ENCODE measurements around the gene TENM3.

Gene TENM3

DNA sequence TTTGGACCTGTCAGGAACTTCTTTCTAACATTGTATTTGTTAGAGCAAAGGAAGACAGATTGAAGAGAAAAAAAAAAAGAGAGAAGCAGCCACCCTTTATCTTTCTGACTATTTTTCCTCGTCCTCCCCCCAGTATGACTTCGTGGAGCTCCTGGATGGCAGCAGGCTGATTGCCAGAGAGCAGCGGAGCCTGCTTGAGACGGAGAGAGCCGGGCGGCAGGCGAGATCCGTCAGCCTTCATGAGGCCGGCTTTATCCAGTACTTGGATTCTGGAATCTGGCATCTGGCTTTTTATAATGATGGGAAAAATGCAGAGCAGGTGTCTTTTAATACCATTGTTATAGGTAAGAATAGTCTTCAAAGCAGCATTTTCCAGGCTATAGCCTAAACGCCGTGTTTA, 436.3 kb downstream of the TENM3 start:
- Histone ChIP-seq H3K27ac (no peak overlapping the region), H3K36me3 (ENCODE audit: insufficient read depth, low read length) (no peaks in the 10 kb centered on the region), H3K4me3 (no peak overlapping the region), H3K9me3 (ENCODE audit: low read depth, low read length) (no peaks in the 10 kb centered on the region), H3K9ac (ENCODE audit: insufficient read length) (no peak overlapping the region)
- no peak for DNase-seq (ENCODE audit: low read depth, low spot score)
- TF ChIP-seq EZH2 (IDR thresholded peaks at IDR 0.05) (no peak), POLR2AphosphoS5 (IDR thresholded peaks at IDR 0.05; ENCODE audit: borderline replicate concordance, low read depth, low read length) (no peak), FOXP2 (optimal IDR thresholded peaks at IDR 0.05; ENCODE audit: control extremely low read depth, extremely low read length, insufficient read depth) (no peak)

- H3K27ac ChIP-seq = no peak overlapping the region
- no peaks in the 10 kb centered on the region for H3K36me3 ChIP-seq (ENCODE audit: insufficient read depth, low read length)
- H3K9me3 ChIP-seq (ENCODE audit: low read depth, low read length) = no peaks in the 10 kb centered on the region
- H3K9ac ChIP-seq (ENCODE audit: insufficient read length) = no peak overlapping the region
- H3K4me3 ChIP-seq = no peak overlapping the region
- no peak for DNase-seq (ENCODE audit: low read depth, low spot score)
- TF ChIP-seq EZH2 (IDR thresholded peaks at IDR 0.05) (no peak), POLR2AphosphoS5 (IDR thresholded peaks at IDR 0.05; ENCODE audit: borderline replicate concordance, low read depth, low read length) (no peak), FOXP2 (optimal IDR thresholded peaks at IDR 0.05; ENCODE audit: control extremely low read depth, extremely low read length, insufficient read depth) (no peak)
Observed at GRCh38 chr4:182680234-182680653, 437.0 kb downstream of the TENM3 start.

DNA sequence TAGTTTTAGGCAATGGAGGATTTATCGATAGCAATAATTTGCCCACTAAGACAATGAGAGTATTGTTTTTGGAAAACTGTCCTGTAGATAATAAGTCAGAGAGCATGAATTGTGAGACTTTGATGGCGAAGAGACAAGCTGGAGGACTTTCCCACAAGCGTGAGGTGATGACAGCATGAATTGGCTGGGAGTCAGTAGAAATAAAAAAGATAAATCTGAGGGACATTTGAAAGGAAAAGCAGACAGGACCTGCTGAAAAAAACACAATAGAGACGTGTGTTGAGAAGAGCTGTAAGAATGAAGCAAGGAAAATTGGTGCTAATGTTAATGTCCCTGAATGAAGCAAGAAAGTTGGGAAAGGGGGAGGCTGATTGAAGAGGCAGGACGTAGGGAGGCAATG, 440.5 kb downstream of the TENM3 start:
- no peaks in the 10 kb centered on the region for H3K9me3 ChIP-seq (ENCODE audit: low read depth, low read length)
- no peak for TF ChIP-seq FOXP2 (optimal IDR thresholded peaks at IDR 0.05; ENCODE audit: control extremely low read depth, extremely low read length, insufficient read depth)
- no peak for TF ChIP-seq EZH2 (IDR thresholded peaks at IDR 0.05)
- TF ChIP-seq POLR2AphosphoS5 (IDR thresholded peaks at IDR 0.05; ENCODE audit: borderline replicate concordance, low read depth, low read length) = no peak
- DNase-seq (ENCODE audit: low read depth, low spot score) = no peak
- H3K4me3 ChIP-seq = no peak overlapping the region
- H3K36me3 ChIP-seq (ENCODE audit: insufficient read depth, low read length) = no peaks in the 10 kb centered on the region
- no peak overlapping the region for H3K27ac ChIP-seq
- H3K9ac ChIP-seq (ENCODE audit: insufficient read length) = no peak overlapping the region

DNA sequence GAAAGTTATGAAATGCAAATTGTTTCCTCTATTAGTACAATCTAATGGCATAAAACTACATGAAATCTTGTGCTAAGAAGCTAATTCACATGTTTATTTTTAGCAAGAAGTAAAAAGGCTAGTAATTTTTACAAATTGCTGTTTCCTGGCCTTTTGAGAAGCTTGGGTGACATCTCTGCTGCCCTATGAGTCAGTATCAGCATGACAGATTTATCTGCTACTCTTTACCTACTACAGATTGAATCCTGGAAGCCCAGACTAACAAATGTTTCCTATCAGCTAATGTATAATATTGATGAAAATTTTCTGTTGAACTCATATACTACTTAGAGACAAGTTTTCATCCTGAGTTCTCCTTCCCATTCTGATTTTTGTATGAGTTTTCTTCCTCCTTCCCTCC, 441.6 kb downstream of the TENM3 start:
- DNase-seq (ENCODE audit: low read depth, low spot score) = no peak

DNA sequence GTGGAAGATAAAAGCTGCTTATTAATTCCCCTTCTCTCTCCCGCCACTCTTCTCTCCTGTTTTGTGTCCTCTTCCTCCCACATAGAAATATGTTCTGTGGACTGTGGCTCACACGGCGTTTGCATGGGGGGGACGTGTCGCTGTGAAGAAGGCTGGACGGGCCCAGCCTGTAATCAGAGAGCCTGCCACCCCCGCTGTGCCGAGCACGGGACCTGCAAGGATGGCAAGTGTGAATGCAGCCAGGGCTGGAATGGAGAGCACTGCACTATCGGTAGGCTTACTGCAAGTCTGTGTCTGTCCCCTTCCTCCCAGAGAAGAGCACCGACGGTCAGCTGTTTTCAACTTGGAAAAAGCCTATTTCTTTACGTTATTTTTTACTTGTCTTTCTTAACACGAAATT, 444.9 kb downstream of the TENM3 start:
- DNase-seq (ENCODE audit: low read depth, low spot score) = no peak
- Histone ChIP-seq H3K36me3 (ENCODE audit: insufficient read depth, low read length) (no peaks in the 10 kb centered on the region), H3K9ac (ENCODE audit: insufficient read length) (no peak overlapping the region), H3K4me3 (no peak overlapping the region), H3K27ac (no peak overlapping the region), H3K9me3 (ENCODE audit: low read depth, low read length) (no peaks in the 10 kb centered on the region)
- no peak for TF ChIP-seq EZH2 (IDR thresholded peaks at IDR 0.05)
- TF ChIP-seq FOXP2 (optimal IDR thresholded peaks at IDR 0.05; ENCODE audit: control extremely low read depth, extremely low read length, insufficient read depth) = no peak
- TF ChIP-seq POLR2AphosphoS5 (IDR thresholded peaks at IDR 0.05; ENCODE audit: borderline replicate concordance, low read depth, low read length) = no peak

More for the DNA sequence above, 441.6 kb downstream of the TENM3 start:
- Histone ChIP-seq H3K27ac (no peak overlapping the region), H3K9me3 (ENCODE audit: low read depth, low read length) (no peaks in the 10 kb centered on the region), H3K36me3 (ENCODE audit: insufficient read depth, low read length) (no peaks in the 10 kb centered on the region), H3K9ac (ENCODE audit: insufficient read length) (no peak overlapping the region), H3K4me3 (no peak overlapping the region)
- TF ChIP-seq EZH2 (IDR thresholded peaks at IDR 0.05) = no peak

GRCh38 chr4:182694551-182694950, 451.3 kb downstream of the TENM3 start:
- Histone ChIP-seq H3K27ac (no peak overlapping the region), H3K36me3 (ENCODE audit: insufficient read depth, low read length) (no peaks in the 10 kb centered on the region), H3K9me3 (ENCODE audit: low read depth, low read length) (no peaks in the 10 kb centered on the region), H3K9ac (ENCODE audit: insufficient read length) (no peak overlapping the region), H3K4me3 (no peak overlapping the region)
- DNase-seq (ENCODE audit: low read depth, low spot score) = no peak
- no peak for TF ChIP-seq POLR2AphosphoS5 (IDR thresholded peaks at IDR 0.05; ENCODE audit: borderline replicate concordance, low read depth, low read length)
- TF ChIP-seq EZH2 (IDR thresholded peaks at IDR 0.05) = no peak
- no peak for TF ChIP-seq FOXP2 (optimal IDR thresholded peaks at IDR 0.05; ENCODE audit: control extremely low read depth, extremely low read length, insufficient read depth)

DNA sequence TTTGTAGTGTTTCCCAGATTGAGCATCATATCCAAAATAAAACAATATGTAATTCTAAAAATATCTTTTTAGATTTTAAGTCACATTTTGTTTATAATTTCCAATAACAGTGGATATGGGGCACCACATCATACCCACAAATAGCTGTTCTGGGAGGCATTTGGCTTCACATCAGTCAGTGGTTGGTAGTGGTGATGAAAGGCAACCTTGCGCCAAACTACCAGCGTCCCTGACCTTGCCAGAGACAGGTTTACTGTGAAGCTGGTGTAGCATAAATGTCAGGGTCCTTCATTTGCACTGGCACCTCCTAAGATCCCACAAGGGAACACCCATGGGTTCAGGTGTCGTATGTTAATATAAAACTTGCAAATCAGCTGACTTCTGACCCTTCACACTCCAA, 451.8 kb downstream of the TENM3 start:
- TF ChIP-seq POLR2AphosphoS5 (IDR thresholded peaks at IDR 0.05; ENCODE audit: borderline replicate concordance, low read depth, low read length) (no peak), EZH2 (IDR thresholded peaks at IDR 0.05) (no peak), FOXP2 (optimal IDR thresholded peaks at IDR 0.05; ENCODE audit: control extremely low read depth, extremely low read length, insufficient read depth) (no peak)
- H3K36me3 ChIP-seq (ENCODE audit: insufficient read depth, low read length) = no peaks in the 10 kb centered on the region
- no peak overlapping the region for H3K27ac ChIP-seq
- no peak overlapping the region for H3K4me3 ChIP-seq
- H3K9ac ChIP-seq (ENCODE audit: insufficient read length) = no peak overlapping the region
- H3K9me3 ChIP-seq (ENCODE audit: low read depth, low read length) = no peaks in the 10 kb centered on the region
- no peak for DNase-seq (ENCODE audit: low read depth, low spot score)

DNA sequence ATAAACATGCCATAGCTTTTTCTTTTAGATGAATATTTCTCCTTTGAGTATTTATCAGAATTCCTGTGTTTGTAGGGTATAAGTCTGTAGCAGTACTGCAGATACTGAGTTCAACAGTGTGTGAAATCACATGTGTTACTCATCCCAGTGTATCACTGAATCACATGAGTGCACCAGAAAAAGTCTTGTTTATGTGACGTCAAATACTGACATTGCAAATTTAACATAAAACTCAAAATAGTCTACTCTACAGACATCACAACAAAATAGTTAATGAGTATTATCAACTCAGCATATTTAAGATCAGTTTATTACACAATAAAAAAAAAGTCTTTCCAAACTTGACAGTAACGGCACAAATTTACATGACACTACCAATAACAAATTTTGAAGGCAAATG, 452.6 kb downstream of the TENM3 start:
- no peak overlapping the region for H3K9ac ChIP-seq (ENCODE audit: insufficient read length)
- no peak overlapping the region for H3K4me3 ChIP-seq
- TF ChIP-seq EZH2 (IDR thresholded peaks at IDR 0.05) = no peak
- TF ChIP-seq FOXP2 (optimal IDR thresholded peaks at IDR 0.05; ENCODE audit: control extremely low read depth, extremely low read length, insufficient read depth) = no peak
- TF ChIP-seq POLR2AphosphoS5 (IDR thresholded peaks at IDR 0.05; ENCODE audit: borderline replicate concordance, low read depth, low read length) = no peak
- H3K9me3 ChIP-seq (ENCODE audit: low read depth, low read length) = no peaks in the 10 kb centered on the region
- DNase-seq (ENCODE audit: low read depth, low spot score) = no peak
- H3K36me3 ChIP-seq (ENCODE audit: insufficient read depth, low read length) = no peaks in the 10 kb centered on the region
- no peak overlapping the region for H3K27ac ChIP-seq

DNA sequence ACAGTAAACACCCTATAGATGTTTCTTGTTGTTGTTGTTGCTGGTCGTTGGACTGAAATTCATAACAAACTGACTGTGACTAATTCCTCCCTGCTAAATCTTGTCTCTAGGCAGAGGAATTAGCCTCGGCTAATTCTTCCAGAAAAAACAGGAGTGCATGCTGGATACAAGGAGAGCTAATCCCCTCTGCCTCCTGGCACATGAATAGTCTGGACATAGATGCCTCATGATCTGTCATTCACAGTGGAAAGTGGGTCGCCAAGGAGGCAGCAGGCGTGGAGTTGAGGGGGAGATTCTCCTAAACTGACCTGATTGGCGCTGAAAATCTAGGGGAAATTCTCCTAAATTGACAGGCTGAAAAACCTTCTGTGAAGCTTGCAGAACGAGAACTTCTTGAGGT, 453.9 kb downstream of the TENM3 start:
- H3K27ac ChIP-seq = no peak overlapping the region
- H3K36me3 ChIP-seq (ENCODE audit: insufficient read depth, low read length) = no peaks in the 10 kb centered on the region
- H3K4me3 ChIP-seq = no peak overlapping the region
- H3K9ac ChIP-seq (ENCODE audit: insufficient read length) = no peak overlapping the region
- TF ChIP-seq POLR2AphosphoS5 (IDR thresholded peaks at IDR 0.05; ENCODE audit: borderline replicate concordance, low read depth, low read length) = no peak
- TF ChIP-seq FOXP2 (optimal IDR thresholded peaks at IDR 0.05; ENCODE audit: control extremely low read depth, extremely low read length, insufficient read depth) = no peak
- no peak for TF ChIP-seq EZH2 (IDR thresholded peaks at IDR 0.05)
- no peaks in the 10 kb centered on the region for H3K9me3 ChIP-seq (ENCODE audit: low read depth, low read length)
- DNase-seq (ENCODE audit: low read depth, low spot score) = no peak
